Measurements from ENCODE around the gene VTCN1. TPM values are rescaled to one million over a fixed set of nuclear protein-coding genes. Genes with fewer than 3 reads are reported as not detected.

Gene VTCN1
- total RNA-seq, 1 donor from 2014 or later: 0.29 TPM

DNA sequence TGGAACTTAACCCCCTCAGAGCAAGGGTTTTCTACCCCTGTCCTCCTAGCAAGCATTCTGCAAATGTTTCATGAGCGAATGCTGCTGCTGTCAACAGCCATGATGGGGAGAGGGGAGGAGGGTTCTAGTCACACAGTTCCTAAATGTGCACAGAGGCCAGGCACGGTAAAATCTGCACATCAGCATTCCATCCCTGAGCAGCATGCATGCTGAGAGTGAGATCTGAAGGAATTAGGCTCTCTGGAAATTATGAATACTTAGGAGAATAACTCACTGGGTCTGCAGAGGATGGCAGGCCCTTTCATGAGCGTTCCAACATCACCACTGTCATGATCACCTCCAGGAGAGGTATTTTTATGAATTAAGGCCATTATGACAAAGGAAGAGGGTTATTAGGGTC, 2.1 kb downstream of the VTCN1 start:
- DNase-seq (ENCODE audit: low read depth): no peak
- Histone ChIP-seq H3K4me3 (ENCODE audit: low read depth, low read length) (no peak overlapping the region), H3K27me3 (ENCODE audit: control insufficient read depth, insufficient read depth, low read length) (peaks cover 4% of the 10 kb centered on the region), H3K36me3 (ENCODE audit: control insufficient read depth, insufficient read depth, low read length) (no peaks in the 10 kb centered on the region)
- TF ChIP-seq, protein P1, sequence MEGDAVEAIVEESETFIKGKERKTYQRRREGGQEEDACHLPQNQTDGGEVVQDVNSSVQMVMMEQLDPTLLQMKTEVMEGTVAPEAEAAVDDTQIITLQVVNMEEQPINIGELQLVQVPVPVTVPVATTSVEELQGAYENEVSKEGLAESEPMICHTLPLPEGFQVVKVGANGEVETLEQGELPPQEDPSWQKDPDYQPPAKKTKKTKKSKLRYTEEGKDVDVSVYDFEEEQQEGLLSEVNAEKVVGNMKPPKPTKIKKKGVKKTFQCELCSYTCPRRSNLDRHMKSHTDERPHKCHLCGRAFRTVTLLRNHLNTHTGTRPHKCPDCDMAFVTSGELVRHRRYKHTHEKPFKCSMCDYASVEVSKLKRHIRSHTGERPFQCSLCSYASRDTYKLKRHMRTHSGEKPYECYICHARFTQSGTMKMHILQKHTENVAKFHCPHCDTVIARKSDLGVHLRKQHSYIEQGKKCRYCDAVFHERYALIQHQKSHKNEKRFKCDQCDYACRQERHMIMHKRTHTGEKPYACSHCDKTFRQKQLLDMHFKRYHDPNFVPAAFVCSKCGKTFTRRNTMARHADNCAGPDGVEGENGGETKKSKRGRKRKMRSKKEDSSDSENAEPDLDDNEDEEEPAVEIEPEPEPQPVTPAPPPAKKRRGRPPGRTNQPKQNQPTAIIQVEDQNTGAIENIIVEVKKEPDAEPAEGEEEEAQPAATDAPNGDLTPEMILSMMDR (IDR thresholded peaks at IDR 0.05; ENCODE audit: insufficient read depth, low read length, poor library complexity, severe bottlenecking): no peak

DNA sequence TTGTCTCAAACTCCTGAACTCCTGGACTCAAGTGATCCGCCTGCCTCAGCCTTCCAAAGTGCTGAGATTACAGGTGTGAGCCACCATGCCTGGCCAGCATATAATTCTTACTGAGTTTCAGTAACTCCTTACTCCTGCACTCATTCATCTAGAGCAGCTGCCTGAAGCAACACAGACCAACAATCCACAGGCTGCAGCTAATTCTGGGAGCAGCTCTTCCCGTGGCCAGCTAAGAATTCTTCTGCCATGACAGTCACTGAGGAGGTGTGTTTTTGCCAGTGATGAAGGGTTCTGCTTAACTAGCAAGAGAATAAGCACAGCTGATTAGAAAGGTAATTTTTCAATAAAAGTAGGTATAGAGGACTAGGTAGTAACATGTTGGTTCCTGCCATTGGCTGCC, 5.4 kb downstream of the VTCN1 start:
- Histone ChIP-seq H3K27me3 (ENCODE audit: control insufficient read depth, insufficient read depth, low read length) (peaks cover 4% of the 10 kb centered on the region), H3K4me3 (ENCODE audit: low read depth, low read length) (no peak overlapping the region), H3K36me3 (ENCODE audit: control insufficient read depth, insufficient read depth, low read length) (no peaks in the 10 kb centered on the region)
- no peak for DNase-seq (ENCODE audit: low read depth)
- TF ChIP-seq, protein P1 (IDR thresholded peaks at IDR 0.05; ENCODE audit: insufficient read depth, low read length, poor library complexity, severe bottlenecking): no peak

DNA sequence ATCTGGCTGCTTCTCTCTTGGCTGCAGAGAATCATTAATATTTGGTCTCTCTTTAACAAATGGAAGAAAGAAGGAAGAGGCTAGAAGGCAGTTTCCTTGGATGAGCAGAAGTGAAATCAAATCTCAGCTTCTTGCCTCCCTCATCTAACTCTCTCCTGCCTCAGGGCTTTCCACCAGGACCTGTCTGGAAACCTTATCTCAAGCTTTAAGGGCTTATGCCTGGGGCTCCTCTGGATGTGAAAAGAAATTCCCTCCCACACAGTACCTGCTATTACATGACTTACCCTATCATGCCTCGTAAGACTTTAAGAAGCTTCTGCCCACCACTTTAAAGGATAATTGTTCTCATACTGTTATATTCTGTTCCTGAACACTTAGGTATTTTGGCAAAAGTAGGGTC, 8.9 kb downstream of the VTCN1 start:
- H3K27me3 ChIP-seq (ENCODE audit: control insufficient read depth, insufficient read depth, low read length): no peaks in the 10 kb centered on the region
- TF ChIP-seq, protein P1 (IDR thresholded peaks at IDR 0.05; ENCODE audit: insufficient read depth, low read length, poor library complexity, severe bottlenecking): no peak
- H3K4me3 ChIP-seq (ENCODE audit: low read depth, low read length): no peak overlapping the region

DNA sequence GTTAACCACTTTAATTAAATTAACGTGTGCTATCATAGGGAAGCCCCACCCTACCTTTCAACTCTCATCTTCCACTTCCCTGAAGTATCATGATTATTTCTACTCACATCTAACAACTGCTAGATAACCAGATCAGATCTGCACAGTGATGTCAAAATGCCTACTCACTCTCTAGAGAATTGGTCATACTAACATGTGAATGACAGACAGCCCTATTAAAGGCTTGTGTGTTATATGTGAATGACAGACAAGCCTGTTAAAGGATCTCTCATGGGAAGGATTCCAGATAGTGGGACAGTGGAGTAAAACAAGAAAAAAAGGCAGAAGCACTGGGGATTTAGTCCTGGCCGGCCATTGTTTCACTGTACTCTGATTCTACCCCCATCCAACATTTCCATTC, 12.6 kb downstream of the VTCN1 start:
- H3K27me3 ChIP-seq (ENCODE audit: control insufficient read depth, insufficient read depth, low read length): no peaks in the 10 kb centered on the region
- no peak overlapping the region for H3K4me3 ChIP-seq (ENCODE audit: low read depth, low read length)
- H3K36me3 ChIP-seq (ENCODE audit: control insufficient read depth, insufficient read depth, low read length): no peaks in the 10 kb centered on the region
- TF ChIP-seq, protein P1 (IDR thresholded peaks at IDR 0.05; ENCODE audit: insufficient read depth, low read length, poor library complexity, severe bottlenecking): no peak
- no peak for DNase-seq (ENCODE audit: low read depth)

More for the DNA sequence above, 8.9 kb downstream of the VTCN1 start:
- DNase-seq (ENCODE audit: low read depth): no peak
- no peaks in the 10 kb centered on the region for H3K36me3 ChIP-seq (ENCODE audit: control insufficient read depth, insufficient read depth, low read length)

DNA sequence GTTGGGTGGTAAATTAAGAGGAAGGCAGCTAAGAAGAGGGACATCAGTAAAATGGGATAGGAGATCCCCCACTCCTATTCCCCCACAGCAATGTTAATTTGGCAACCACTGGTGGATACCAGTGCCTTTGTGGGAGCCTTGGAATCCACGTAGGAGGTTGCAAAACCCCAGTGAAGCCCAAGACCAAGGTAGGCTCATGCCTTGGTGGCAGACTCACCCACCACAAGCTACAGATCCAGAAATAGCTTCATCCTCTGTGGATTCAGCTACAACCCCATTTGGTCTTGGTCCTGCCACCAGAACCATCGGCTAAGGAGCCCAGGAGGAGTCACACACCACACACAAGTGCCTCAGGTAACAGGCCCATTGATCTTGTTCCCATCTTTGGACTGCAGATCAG, 21.0 kb downstream of the VTCN1 start:
- Histone ChIP-seq H3K36me3 (ENCODE audit: control insufficient read depth, insufficient read depth, low read length) (no peaks in the 10 kb centered on the region), H3K4me3 (ENCODE audit: low read depth, low read length) (no peak overlapping the region), H3K27me3 (ENCODE audit: control insufficient read depth, insufficient read depth, low read length) (no peaks in the 10 kb centered on the region)
- DNase-seq (ENCODE audit: low read depth): no peak
- TF ChIP-seq, protein P1 (IDR thresholded peaks at IDR 0.05; ENCODE audit: insufficient read depth, low read length, poor library complexity, severe bottlenecking): no peak

DNA sequence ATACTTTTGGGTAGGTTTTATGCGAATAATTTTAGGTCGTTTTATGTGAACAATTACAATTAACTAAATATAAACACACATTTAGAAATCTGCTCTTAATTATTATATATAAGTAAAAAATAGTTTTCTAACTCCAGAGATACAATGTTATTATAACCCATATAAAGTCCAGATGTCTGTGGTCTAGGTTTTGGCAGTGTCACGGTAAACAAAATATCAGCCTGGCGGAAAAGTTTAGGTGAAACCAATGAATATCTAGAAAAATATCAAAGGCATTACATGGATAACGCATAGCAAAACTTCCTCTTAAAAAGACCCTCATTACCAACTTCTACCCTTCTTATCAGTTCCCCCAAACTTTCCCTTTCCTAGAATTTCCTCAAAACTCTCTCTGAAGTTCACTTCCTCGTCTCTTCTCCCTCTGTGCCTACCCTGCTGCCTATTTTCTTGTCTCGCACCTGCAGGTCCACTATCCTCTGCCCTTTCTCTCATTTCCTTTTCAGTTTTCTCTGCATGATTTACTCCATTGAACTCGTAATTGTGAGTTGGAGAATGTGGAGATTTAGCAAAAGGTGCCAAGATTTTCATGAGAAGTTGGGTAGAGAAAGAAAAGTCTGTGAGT, 21.8 kb downstream of the VTCN1 start:
- TF ChIP-seq, protein P1 (IDR thresholded peaks at IDR 0.05; ENCODE audit: insufficient read depth, low read length, poor library complexity, severe bottlenecking): no peak

More for the DNA sequence above, 21.8 kb downstream of the VTCN1 start:
- H3K36me3 ChIP-seq (ENCODE audit: control insufficient read depth, insufficient read depth, low read length): no peaks in the 10 kb centered on the region
- no peak for DNase-seq (ENCODE audit: low read depth)
- H3K27me3 ChIP-seq (ENCODE audit: control insufficient read depth, insufficient read depth, low read length): no peaks in the 10 kb centered on the region
- no peak overlapping the region for H3K4me3 ChIP-seq (ENCODE audit: low read depth, low read length)
